Fibroblast of peridontal ligament (primary cell): Measurements from ENCODE around the gene NEK10.

ENCODE experiments used
- DNase-seq: peaks from one replicate; pipeline ENCODE4 v3.0.0-alpha.2; 2010; ENCODE audit errors: extremely low read depth

NEK10 gene

GRCh38 chr3:27110020-27110419, 259.2 kb downstream of the NEK10 start:
- no peak for DNase-seq

DNA sequence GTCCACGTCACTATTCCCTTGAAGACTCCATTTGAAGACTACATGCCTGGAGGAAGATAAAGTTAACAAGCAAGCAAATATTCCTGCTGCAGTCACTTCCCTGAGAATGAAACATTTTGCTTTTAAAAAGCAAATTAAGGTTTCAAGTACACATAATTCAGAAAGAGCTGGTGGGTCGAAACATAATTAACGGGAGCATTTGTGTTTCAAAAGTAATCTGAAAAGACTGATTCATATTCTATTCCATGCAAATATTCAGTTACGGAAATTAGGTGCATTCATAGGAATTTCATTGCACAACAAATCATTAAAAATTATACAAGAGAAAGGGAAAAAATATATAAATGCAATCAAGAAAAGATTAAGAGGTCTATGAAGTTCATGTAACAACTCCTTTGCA, 260.9 kb downstream of the NEK10 start:
- DNase-seq: no peak

- no peak for DNase-seq
These were observed 263.3 kb downstream of the NEK10 start for GRCh38 chr3:27105904-27106303.

GRCh38 chr3:27097182-27097581, 272.0 kb downstream of the NEK10 start:
- DNase-seq: no peak

- peak; percentile 14 for DNase-seq
These were observed 273.5 kb downstream of the NEK10 start for GRCh38 chr3:27095553-27096222.

- no peak for DNase-seq
These were observed 274.5 kb downstream of the NEK10 start for GRCh38 chr3:27094721-27095120.

DNA sequence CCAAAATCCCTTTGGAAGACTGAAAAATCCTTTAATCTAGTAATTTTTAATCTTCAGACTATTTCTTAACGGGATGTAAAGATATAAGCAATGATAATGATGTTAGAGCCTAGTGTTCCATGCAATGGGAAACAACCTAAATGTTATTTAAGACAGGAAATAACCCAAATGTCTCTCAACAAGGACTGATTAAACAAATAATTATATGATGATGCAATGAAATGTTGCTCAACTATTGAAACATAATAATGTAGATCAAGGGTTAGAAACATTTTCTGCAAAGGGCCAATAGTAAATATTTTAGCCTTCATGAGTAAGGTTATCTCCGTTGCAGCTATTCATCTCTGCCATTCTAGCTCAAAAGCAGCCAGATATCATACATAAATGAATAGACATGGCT, 275.4 kb downstream of the NEK10 start:
- DNase-seq: peak; percentile 28

- peak; percentile 37 for DNase-seq
These were observed 278.7 kb downstream of the NEK10 start for GRCh38 chr3:27090275-27091041.

- DNase-seq: no peak
These were observed 279.5 kb downstream of the NEK10 start for GRCh38 chr3:27089645-27090044.

- peak; percentile 39 for DNase-seq
These were observed 280.1 kb downstream of the NEK10 start for GRCh38 chr3:27089068-27089467.

DNA sequence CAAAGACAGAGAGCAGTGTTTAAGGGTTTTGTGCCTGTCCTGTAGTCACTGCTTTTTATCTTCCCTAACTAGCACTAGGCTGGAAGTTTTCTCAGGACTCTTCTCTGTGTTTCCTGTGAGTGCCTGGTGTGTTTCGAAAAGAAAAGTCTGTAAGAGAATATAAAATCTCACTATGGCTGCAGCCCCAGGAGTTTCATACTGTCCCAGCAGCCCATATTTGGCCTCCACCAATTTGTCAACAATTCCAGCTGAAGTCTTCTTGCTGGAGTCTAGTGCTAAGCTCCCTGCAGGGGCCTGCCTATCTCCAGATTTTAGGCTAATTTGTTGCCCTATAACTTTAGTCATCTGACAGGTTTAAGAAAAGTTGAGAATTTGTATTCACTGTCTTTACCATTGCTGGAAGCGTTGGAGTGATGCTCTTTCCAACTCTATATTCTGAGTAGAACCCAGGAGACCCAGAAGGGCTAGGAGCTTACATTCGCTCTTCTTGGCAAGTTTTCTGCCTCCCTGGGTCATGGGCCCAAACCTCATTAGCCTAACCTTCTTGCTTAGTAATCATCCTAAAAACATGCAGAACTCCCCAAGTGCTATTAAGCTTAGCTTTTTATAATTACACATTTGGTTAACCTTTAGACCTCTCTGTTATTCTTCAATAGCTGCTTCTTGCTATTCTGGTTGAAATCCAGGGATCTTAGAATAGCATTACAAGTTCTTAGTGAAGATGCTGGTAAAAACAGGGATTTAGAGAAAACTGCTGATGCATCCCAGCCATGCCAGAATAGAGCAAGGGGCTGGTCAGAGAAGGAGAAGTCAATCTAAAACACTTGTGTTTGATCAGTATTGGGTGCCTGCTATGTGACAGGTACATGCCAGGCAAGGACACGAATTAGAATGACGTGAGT, 283.1 kb downstream of the NEK10 start:
- DNase-seq: no peak

- DNase-seq: no peak
These were observed 287.1 kb downstream of the NEK10 start for GRCh38 chr3:27081992-27082607.

DNA sequence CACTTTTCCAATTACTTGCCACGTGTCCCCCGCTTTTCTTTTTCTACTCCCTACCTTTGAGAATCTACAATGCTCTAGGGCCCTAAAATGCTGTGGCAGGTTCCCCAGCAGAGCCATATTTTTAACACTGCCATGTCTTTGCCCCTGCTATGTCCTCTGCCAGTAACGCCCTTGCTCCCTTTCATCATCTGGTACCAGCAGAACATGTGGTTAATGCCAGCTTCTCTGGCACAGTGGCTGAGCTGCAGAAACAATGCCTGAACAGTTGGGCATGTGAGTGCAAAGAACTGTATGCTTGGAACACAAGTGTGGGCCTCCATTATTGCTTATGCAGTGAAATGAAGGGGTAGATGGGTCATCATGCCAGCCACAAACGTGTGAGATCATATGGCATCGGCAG, 287.6 kb downstream of the NEK10 start:
- no peak for DNase-seq

GRCh38 chr3:27080258-27080525, 289.0 kb downstream of the NEK10 start:
- DNase-seq: no peak

- peak; percentile 33 for DNase-seq
These were observed 289.5 kb downstream of the NEK10 start for GRCh38 chr3:27079427-27080257.

DNA sequence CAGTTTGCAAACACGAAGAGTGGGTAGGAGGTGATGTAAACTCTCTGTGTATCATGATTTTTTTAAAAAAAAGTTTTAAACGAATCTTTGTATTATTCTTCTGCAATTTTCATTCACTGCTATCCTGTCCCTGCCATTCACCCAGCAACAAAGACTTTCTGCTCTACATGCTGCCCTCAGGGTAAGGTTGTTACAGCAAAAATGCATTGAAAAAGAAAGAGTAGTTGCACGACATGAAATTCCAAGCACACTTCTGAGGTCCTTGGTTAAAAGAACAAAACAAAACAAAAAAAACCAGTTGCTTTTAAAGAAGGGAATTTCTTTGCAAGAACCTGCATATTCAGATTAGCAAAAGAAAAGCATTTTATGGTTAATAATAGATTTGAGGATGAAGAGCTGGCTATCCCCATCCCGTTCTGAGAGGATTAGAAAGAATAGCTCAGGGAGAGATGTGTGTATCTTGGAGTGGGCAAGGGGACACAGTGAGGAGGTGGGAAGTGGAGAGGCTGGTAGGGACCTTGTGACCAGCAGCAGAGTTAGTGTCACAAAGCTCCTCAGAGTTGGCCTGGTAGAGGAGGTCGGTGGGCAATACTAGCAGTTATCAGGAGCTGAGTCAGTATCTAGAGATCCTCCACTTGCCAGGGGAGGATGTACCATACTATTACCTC, 290.8 kb downstream of the NEK10 start:
- DNase-seq: no peak

DNA sequence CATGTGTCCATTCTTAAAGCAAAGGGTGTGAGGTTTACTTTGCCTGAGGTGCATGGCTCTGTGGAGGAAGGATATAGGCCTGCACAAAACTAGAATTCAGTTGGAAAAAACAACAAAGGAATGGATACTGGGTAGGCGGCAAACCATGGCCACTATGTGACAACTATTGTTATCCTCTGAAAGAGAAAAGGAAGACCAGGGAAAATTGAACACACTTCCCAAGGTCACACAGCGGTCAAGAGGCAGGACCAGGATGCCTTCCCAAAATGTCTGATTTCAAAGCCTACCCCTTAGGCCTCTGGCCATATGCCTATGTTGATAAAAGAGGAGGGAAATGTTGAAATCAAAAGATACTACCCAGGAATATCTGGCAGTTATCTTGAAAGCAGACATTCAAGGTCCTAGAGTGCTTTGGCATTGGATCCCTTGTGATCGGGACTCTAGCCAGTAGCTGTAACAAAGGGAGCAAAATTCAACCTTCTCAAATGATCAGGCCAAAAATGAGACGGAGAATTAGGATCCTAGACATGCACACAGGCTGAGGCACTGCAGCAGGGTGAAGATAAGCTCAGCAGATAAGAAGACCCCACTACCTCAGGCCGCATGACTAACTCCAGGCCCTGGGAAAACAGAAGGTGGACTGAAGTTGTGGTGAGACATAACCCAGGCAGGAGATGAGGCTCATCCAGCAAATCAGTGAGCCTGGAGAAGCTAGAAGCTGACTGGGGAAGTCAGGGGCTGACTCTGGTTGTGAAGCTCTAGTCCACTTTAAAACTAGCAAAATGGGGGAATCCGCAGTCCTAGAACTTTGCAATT, 292.2 kb downstream of the NEK10 start:
- DNase-seq: no peak

DNA sequence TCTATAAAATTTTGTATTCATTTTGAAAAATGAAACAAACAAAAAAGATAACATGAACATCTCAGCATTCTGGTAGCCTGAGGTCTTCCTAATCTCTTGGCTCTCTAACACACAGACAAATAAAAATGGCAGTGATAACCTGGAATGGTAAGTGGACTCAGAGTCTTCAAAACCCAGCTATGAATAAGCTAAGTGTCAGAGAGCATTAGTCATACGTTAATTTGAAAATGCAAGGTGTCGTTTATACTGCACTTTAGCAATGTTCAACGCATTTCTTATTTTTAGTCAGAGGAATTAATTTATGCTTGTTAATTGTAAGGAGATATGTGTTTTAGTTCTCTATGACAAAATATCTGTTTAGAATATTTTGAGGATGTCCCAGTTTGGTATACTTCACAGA, 294.3 kb downstream of the NEK10 start:
- DNase-seq: no peak

- DNase-seq: no peak
These were observed 295.3 kb downstream of the NEK10 start for GRCh38 chr3:27073912-27074311.
